Measurements from ENCODE around the gene OPTN.
"Not testable (repeated sequence)": the region's sequence is repeated elsewhere in the genome, so short reads cannot be mapped to it uniquely, and the experiment has no call there.

OPTN gene

GRCh38 chr10:13120786-13121499 is 21.0 kb downstream of the OPTN start:
- no peak for DNase-seq (ENCODE audit: low read depth in 2 of 2)

GRCh38 chr10:13121500-13121854 is 21.5 kb downstream of the OPTN start:
- DNase-seq (ENCODE audit: low read depth in 2 of 2) = no peak

DNA sequence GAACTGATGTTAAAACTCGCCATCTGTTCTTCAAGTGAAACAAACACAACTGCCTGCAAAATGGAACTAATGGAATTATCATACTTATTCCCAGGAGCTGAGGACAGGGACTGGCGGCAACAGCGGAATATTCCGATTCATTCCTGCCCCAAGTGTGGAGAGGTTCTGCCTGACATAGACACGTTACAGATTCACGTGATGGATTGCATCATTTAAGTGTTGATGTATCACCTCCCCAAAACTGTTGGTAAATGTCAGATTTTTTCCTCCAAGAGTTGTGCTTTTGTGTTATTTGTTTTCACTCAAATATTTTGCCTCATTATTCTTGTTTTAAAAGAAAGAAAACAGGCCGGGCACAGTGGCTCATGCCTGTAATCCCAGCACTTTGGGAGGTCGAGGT is 36.7 kb downstream of the OPTN start:
- DNase-seq (ENCODE audit: low read depth in 2 of 2) = no peak

DNA sequence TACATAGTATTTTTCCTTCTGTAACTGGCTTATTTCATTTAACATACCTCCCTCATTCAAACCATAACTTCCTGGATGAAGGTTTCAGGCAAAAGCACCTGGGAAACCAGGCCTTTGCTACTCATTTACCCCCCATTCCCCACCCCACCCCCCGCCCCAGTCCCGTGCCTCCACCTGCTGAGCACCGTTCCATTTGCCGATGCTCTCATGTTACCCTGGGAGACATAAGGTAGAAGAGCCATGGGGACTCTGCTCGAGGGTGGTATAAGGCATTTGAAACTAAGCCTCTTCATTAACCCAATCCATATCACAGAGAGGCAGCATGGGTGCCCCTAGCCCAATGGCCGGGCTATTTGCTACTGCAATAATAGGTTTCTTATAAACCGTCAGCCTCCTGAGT is 39.2 kb downstream of the OPTN start:
- no peak for DNase-seq (ENCODE audit: low read depth in 2 of 2)

- DNase-seq (ENCODE audit: low read depth in 2 of 2) = no peak
These were observed 39.7 kb downstream of the OPTN start for GRCh38 chr10:13139676-13140075.

GRCh38 chr10:13140627-13141190 is 40.7 kb downstream of the OPTN start:
- DNase-seq (ENCODE audit: low read depth in 2 of 2) = no peak

- DNase-seq (ENCODE audit: low read depth in 2 of 2) = no peak
These were observed 43.8 kb downstream of the OPTN start for GRCh38 chr10:13143766-13144165.

- DNase-seq (ENCODE audit: low read depth in 2 of 2) = no peak
These were observed 44.9 kb downstream of the OPTN start for GRCh38 chr10:13144814-13145213.

GRCh38 chr10:13146379-13146778 is 46.4 kb downstream of the OPTN start:
- no peak for DNase-seq (ENCODE audit: low read depth in 2 of 2)

- no peak for DNase-seq (ENCODE audit: low read depth in 2 of 2)
These were observed 47.2 kb downstream of the OPTN start for GRCh38 chr10:13147161-13147560.

- DNase-seq (ENCODE audit: low read depth in 2 of 2) = no peak
These were observed 52.3 kb downstream of the OPTN start for GRCh38 chr10:13152296-13152695.

DNA sequence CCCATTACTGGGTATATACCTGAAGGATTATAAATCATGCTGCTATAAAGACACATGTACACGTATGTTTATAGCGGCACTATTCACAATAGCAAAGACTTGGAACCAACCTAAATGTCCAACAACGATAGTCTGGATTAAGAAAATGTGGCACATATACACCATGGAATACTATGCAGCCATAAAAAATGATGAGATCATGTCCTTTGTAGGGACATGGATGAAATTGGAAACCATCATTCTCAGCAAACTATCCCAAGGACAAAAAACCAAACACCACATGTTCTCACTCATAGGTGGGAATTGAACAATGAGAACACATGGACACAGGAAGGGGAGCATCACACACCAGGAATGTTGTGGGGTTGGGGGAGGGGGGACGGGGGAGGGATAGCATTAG is 55.9 kb downstream of the OPTN start:
- DNase-seq (ENCODE audit: low read depth in 2 of 2) = not testable (repeated sequence)

- DNase-seq (ENCODE audit: low read depth in 2 of 2) = no peak
These were observed 58.4 kb downstream of the OPTN start for GRCh38 chr10:13158401-13158800.

DNA sequence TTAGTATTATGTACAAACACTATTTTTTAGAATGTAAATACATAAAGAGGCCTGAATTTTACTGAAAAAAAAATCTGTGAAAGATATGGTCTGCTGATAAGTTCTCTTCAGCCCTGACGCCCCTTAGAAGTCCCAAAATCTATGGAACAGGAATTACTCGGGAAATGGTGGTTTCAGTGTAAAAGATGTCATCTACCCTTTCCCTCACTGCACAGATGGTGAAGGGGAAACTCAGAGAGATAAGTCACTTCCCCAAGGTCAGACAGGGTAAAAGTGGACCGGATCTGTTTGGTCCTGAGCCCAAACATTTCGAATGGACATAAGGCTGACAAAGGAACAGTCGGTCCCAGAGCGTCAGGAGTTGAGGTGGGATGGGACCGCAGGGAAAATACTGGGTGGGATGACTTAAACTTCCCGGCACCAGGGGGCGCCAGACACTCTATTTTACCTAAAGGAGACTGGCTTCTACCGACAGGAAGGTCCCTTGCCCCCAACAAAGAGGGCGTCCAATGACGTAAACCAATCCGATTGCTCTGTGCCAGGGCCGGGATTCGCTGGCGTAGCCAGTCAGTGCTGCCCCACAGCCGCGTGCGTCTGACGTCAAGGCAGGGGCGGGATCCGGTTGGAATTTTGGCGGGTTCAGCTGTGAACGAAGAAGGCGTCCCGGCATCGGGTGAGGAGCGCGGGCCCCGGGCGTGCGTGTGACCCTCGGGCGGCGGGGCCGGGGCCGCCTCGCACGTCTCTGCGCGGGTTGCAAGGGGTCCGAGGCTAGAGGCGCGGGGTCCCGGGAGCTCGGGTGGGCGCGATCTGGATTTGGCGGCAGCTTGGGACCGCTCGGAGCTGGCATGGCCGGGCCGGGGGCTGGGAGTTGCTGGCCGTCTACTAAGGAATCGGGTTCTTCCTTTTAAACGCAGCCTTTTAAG is 61.2 kb downstream of the OPTN start, which contains the start of gene MCM10:
Gene MCM10 (plus strand): TSS at position 625 of the 923 bp plus-strand sequence. CDS start 2,645 bp downstream, outside the sequence.
- peak; percentile 95 to 98 for DNase-seq (ENCODE audit: low read depth in 2 of 2)

DNA sequence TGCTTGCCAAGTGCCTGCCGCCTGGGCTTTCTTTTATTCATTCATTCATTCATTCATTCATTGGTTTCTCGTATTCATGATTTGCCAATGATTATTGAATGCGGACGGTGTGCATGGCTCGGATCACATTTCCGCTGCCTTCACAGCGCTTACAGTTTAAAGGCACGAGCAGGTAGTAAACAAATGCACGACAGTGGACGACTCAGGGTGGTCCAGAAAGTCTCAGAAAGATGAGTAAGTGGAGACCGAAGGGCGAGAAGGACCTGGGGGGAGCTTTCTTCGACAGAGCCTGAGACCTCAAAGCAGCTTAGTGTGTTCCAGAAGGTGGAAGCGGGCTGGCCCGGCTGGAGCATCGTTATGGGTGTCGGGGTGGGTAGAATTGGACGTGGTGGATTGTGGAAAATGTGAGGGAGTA is 61.9 kb downstream of the OPTN start:
- peak in 1 of 2 experiments; percentile 4 for DNase-seq (ENCODE audit: low read depth in 2 of 2)

GRCh38 chr10:13163859-13164258 is 63.9 kb downstream of the OPTN start:
- no peak for DNase-seq (ENCODE audit: low read depth in 2 of 2)

DNA sequence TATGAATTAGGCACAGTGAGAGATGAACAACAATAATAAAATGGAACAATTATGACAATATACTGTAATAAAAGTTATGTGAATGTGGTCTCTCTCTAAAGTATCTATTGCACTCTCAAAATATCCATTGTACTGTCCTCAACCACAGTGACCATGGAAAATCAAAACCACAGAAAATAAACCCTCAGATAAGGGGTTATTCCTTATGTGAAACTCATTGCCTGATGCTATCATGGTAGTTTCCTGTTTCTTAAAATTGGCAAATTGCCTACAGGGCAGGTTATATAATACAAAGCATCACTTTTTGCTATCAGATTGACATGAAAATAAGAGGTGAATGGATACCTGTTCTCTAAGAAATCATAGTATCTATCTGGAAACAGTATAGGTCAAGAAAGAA is 65.2 kb downstream of the OPTN start:
- no peak for DNase-seq (ENCODE audit: low read depth in 2 of 2)

DNA sequence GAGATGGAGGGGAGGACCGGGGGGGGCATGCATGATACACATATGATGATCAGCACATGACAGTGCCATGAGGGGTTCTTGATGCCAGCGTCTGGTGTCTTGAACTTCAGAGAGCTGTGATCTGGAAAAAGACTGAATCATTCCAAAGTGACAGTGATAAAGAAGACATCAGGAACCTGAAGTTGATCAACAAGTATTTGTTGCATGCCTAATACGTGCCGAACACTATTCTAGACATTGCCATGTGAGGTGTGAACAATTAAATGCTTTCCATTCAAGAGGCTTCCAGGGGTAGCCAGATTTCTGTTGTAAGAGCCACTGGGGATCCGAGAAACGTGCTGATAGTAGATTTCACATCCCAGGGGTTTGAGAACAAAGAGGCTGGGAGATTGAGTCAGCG is 67.6 kb downstream of the OPTN start:
- DNase-seq (ENCODE audit: low read depth in 2 of 2) = no peak

DNA sequence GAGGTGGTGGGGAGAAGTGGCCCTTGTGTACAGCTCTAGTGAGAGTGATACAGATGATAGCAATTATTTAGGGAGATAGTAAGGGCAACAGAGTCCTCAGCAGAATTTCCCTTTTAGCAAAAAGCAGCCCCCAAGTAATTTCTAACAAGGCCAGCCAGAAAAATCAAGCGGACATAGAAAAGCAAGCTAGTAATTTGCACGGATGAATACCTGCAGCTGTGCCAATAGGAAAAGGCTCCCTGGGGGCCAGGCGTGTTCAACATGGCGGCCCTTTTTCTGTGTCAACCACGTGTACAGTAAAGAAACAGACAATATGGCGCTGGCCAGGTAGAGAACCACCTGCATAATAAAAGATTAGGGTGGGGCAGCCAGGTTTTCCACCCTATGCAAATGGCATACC is 68.8 kb downstream of the OPTN start:
- no peak for DNase-seq (ENCODE audit: low read depth in 2 of 2)

DNA sequence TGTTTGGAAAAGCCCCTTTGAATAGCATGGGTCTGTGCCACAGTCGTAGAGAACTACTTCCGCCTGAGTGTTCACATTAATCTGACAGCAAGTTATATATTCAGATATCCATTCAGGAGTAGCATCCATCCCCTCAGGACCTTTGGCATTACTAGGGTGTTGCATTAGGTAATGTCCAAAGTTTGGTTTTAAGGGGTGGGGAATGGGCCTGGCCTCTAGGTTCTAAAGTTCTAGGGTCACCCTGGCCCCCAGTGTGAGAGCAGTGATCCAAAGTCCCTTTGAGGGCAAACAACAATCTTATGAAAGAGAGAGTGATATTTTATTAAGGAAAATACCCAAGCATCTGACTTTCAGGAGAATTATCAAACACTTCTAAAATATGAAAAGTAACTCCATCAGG is 73.7 kb downstream of the OPTN start:
- DNase-seq (ENCODE audit: low read depth in 2 of 2) = no peak

- DNase-seq (ENCODE audit: low read depth in 2 of 2) = no peak
These were observed 80.8 kb downstream of the OPTN start for GRCh38 chr10:13180788-13181187.

DNA sequence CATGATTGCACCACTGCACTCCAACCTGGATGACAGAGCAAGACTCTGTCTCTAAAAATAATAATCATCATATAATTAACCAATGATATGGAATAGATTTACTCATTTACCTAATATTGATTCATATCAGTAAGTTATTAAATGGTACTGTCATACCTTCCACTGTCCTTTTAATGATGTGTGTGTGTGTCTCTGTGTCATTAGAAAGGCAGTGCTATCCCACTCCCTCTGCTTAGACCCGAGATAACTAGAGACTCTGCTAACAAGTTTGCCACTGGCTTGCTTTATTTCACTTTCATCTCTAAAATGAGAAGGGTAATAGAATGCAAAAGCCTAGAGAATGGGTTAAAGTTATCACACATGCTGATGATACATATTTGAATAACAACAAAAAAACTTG is 82.5 kb downstream of the OPTN start:
- no peak for DNase-seq (ENCODE audit: low read depth in 2 of 2)

GRCh38 chr10:13183625-13184024 is 83.7 kb downstream of the OPTN start:
- DNase-seq (ENCODE audit: low read depth in 2 of 2) = no peak
